ENCODE data around the gene TPP1.

GRCh38 chr11:6608011-6608410 is 11.2 kb downstream of the TPP1 start:
- TF ChIP-seq POLR2AphosphoS5 (IDR thresholded peaks at IDR 0.05) (no peak), CTCF (IDR thresholded peaks at IDR 0.05) (no peak), POLR2A (IDR thresholded peaks at IDR 0.05) (no peak), EP300 (IDR thresholded peaks at IDR 0.05) (no peak)
